ENCODE measurements around the gene FNDC10.

DNA sequence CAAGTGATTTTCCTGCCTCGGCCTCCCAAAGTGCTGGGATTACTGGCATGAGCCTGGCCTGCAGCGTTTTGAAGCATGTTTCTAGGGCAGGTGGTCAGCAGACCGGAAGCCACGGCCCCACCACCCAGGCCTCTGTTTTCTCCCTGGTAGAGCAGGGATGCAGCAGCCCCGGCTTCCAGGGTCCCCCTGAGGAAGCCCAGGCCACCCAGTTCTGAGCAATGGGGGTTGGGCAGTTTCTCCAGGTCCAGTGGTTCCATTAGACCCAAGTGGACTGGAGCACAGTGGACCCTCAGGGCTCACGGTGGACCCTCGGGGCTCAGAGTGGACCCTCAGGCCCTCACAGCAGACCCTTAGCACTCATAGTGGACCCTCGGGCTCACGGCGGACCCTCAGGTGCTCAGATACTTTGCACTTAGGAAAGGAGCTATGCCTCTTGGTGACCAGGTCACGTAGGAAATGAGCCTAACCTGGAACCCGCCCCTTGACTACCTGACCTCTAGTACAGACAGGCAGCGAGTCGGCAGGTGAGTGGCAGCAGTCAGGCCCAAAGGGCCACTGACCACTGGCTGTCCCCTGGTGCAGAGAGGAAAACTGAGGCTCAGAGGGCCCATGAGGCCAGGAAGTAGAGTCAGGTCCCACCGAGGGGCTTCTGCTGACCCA lies 4.6 kb upstream of the FNDC10 start:
- TF ChIP-seq, protein P1, sequence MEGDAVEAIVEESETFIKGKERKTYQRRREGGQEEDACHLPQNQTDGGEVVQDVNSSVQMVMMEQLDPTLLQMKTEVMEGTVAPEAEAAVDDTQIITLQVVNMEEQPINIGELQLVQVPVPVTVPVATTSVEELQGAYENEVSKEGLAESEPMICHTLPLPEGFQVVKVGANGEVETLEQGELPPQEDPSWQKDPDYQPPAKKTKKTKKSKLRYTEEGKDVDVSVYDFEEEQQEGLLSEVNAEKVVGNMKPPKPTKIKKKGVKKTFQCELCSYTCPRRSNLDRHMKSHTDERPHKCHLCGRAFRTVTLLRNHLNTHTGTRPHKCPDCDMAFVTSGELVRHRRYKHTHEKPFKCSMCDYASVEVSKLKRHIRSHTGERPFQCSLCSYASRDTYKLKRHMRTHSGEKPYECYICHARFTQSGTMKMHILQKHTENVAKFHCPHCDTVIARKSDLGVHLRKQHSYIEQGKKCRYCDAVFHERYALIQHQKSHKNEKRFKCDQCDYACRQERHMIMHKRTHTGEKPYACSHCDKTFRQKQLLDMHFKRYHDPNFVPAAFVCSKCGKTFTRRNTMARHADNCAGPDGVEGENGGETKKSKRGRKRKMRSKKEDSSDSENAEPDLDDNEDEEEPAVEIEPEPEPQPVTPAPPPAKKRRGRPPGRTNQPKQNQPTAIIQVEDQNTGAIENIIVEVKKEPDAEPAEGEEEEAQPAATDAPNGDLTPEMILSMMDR (IDR thresholded peaks at IDR 0.05; ENCODE audit: insufficient read depth, low read length, poor library complexity, severe bottlenecking), result no peak
- TF ChIP-seq EZH2phosphoT487 (conservative IDR thresholded peaks at IDR 0.05; ENCODE audit: low read length), result no peak
